Activated B cell treated with CpG ODN at 0.5 μM for 24 hours (primary cell): ENCODE results near the gene SLC16A10. TPM values are rescaled to one million over a fixed set of nuclear protein-coding genes. Genes with fewer than 3 reads are reported as not detected.

Experiments
- ATAC-seq: fragments of 200-7000 bp; cut with Tn5 transposase; one replicate; pipeline ENCODE4 v1.10.0; 2021; ENCODE audit warnings: low read depth, mild to moderate bottlenecking, moderate library complexity
- CTCF ChIA-PET: fragments of 350-600 bp; sonication (Branson Sonifier 250); formaldehyde crosslinking; loops from one replicate; lab custom pipeline; 2021; ENCODE audit warnings: antibody characterized with exemption; lab: Charles Lee
- POLR2A ChIA-PET: fragments of 350-600 bp; sonication (Branson Sonifier 250); formaldehyde crosslinking; loops from one replicate; lab custom pipeline; 2021; ENCODE audit warnings: antibody characterized with exemption; lab: Charles Lee
- DNase-seq: peaks from one replicate; pipeline ENCODE4 v3.0.0; 2022
- H3K27ac Mint-ChIP-seq: one replicate; pipeline ENCODE4 v1.8.0; 2020; ENCODE audit warnings: mixed read lengths
- H3K27me3 Mint-ChIP-seq: one replicate; pipeline ENCODE4 v1.8.0; 2021; ENCODE audit warnings: mixed read lengths
- H3K36me3 Mint-ChIP-seq: one replicate; pipeline ENCODE4 v1.8.0; 2021; ENCODE audit warnings: low read depth, mixed read lengths
- H3K4me1 Mint-ChIP-seq: one replicate; pipeline ENCODE4 v1.8.0; 2021; ENCODE audit warnings: mixed read lengths
- H3K4me3 Mint-ChIP-seq: one replicate; pipeline ENCODE4 v1.8.0; 2020; ENCODE audit warnings: mild to moderate bottlenecking, mixed read lengths
- H3K9me3 Mint-ChIP-seq: one replicate; pipeline ENCODE4 v1.8.0; 2020; ENCODE audit warnings: mixed read lengths
- intact Hi-C: fragments of 100-400 bp; cut with micrococcal nuclease; formaldehyde crosslinking; loops from one replicate; pipeline ENCODE4 v1.15.1; 2024
- total RNA-seq: library from RNA; stranded (reverse); gene quantifications from 2 replicates; pipeline ENCODE4 v1.2.3, GENCODE V29; 2022
- TF ChIP-seq, protein P1 (sequence below): fragments of 200-600 bp; IDR thresholded peaks from one replicate; pipeline ENCODE4 v1.8.0; 2022; ENCODE audit warnings: antibody characterized with exemption, mild to moderate bottlenecking

Gene SLC16A10
- total RNA-seq, 1 donor from 2014 or later = 0.13 TPM

DNA sequence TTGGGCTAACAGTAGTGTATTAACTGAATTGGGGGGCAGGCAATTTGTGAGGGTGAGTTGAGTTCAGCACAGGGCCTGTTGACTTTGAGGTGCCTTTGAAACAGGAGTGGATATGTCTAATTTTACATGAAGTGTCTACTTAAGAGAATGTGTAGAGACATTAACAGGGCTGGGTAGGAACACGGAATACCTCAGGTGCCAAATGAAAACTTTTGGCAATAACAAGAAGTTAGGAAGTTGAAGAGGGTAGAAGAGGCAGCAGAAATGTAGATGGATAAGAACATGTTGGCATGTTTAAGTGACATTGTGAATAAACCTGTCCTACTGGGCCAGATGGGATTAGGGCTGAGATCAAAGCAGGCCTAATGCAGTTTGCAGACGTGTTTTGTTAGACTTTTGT, 117.0 kb downstream of the SLC16A10 start:
- Mint-ChIP-seq H3K4me1 (peaks cover 21% of the 10 kb centered on the region), H3K36me3 (no peaks in the 10 kb centered on the region)

GRCh38 chr6:111204881-111205280, 117.6 kb downstream of the SLC16A10 start:
- Mint-ChIP-seq H3K9me3 (no peaks in the 10 kb centered on the region), H3K36me3 (no peaks in the 10 kb centered on the region), H3K4me1 (peaks cover 20% of the 10 kb centered on the region), H3K27ac (no peak overlapping the region), H3K27me3 (no peaks in the 10 kb centered on the region), H3K4me3 (no peak overlapping the region)
- ChIA-PET CTCF (no interaction called here), POLR2A (no interaction called here)
- TF ChIP-seq, protein P1, sequence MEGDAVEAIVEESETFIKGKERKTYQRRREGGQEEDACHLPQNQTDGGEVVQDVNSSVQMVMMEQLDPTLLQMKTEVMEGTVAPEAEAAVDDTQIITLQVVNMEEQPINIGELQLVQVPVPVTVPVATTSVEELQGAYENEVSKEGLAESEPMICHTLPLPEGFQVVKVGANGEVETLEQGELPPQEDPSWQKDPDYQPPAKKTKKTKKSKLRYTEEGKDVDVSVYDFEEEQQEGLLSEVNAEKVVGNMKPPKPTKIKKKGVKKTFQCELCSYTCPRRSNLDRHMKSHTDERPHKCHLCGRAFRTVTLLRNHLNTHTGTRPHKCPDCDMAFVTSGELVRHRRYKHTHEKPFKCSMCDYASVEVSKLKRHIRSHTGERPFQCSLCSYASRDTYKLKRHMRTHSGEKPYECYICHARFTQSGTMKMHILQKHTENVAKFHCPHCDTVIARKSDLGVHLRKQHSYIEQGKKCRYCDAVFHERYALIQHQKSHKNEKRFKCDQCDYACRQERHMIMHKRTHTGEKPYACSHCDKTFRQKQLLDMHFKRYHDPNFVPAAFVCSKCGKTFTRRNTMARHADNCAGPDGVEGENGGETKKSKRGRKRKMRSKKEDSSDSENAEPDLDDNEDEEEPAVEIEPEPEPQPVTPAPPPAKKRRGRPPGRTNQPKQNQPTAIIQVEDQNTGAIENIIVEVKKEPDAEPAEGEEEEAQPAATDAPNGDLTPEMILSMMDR = no peak
- DNase-seq = no peak
- intact Hi-C loops = no loop called here
- ATAC-seq = no peak

More for the DNA sequence above, 117.0 kb downstream of the SLC16A10 start:
- ChIA-PET POLR2A (no interaction called here), CTCF (no interaction called here)
- no peak for ATAC-seq
- no peak for DNase-seq
- intact Hi-C loops = no loop called here
- Mint-ChIP-seq H3K9me3 (no peaks in the 10 kb centered on the region), H3K27ac (no peak overlapping the region), H3K4me3 (no peak overlapping the region), H3K27me3 (no peaks in the 10 kb centered on the region)
- TF ChIP-seq, protein P1 = no peak

GRCh38 chr6:111205502-111205901, 118.2 kb downstream of the SLC16A10 start:
- no peak overlapping the region for H3K4me3 Mint-ChIP-seq
- POLR2A ChIA-PET = no interaction called here
- no peak overlapping the region for H3K27ac Mint-ChIP-seq
- H3K27me3 Mint-ChIP-seq = no peaks in the 10 kb centered on the region
- intact Hi-C loops = no loop called here
- CTCF ChIA-PET = no interaction called here
- ATAC-seq (no peak), DNase-seq (no peak)
- H3K9me3 Mint-ChIP-seq = no peaks in the 10 kb centered on the region
- H3K36me3 Mint-ChIP-seq = no peaks in the 10 kb centered on the region
- TF ChIP-seq, protein P1 = no peak
- H3K4me1 Mint-ChIP-seq = peaks cover 14% of the 10 kb centered on the region

GRCh38 chr6:111207141-111207858, 120.0 kb downstream of the SLC16A10 start:
- CTCF ChIA-PET = interaction anchor here (0.7 to 1.1 kb wide), 2 partner anchors 54 to 150 kb away, joined by 3 to 4 read pairs; no protein-coding TSS in a partner anchor
- POLR2A ChIA-PET = no interaction called here
- Mint-ChIP-seq H3K36me3 (no peaks in the 10 kb centered on the region), H3K4me3 (no peak overlapping the region), H3K27ac (no peak overlapping the region), H3K9me3 (no peaks in the 10 kb centered on the region), H3K27me3 (no peaks in the 10 kb centered on the region), H3K4me1 (no peaks in the 10 kb centered on the region)
- ATAC-seq (no peak), DNase-seq (no peak)
- TF ChIP-seq, protein P1 = no peak
- intact Hi-C loops = no loop called here

DNA sequence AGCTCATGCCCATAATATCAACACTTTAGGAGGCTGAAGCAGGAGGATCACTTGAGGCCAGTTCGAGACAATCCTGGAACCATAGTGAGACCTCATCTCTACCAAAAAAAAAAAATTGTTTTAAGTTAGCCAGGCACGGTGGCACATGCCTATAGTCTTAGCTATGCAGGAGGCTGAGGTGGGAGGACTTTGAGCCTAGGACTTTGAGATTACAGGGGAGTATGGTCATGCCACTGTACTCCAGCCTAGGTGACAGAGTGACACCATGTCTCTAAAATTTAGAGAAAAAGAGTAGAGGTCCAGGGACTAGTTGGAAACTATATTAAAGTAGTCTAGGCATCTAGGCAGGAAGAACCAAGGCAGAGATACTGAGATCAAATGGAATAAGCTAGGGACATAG, 121.6 kb downstream of the SLC16A10 start:
- POLR2A ChIA-PET = no interaction called here
- Mint-ChIP-seq H3K9me3 (no peaks in the 10 kb centered on the region), H3K27me3 (no peaks in the 10 kb centered on the region), H3K36me3 (no peaks in the 10 kb centered on the region), H3K27ac (no peak overlapping the region), H3K4me1 (no peaks in the 10 kb centered on the region), H3K4me3 (no peak overlapping the region)
- CTCF ChIA-PET = interaction anchor here (1.7 to 2.8 kb wide), 4 partner anchors 9 to 682 kb away, joined by 5 to 17 read pairs (median 16); no protein-coding TSS in a partner anchor
- ATAC-seq (no peak), DNase-seq (no peak)
- TF ChIP-seq, protein P1 = no peak
- intact Hi-C loops = no loop called here
